PFSK-1 (cell line): ENCODE data around the gene AUH.

ENCODE experiments used
- POLR2AphosphoS5 ChIP-seq: IDR thresholded peaks from 2 replicates; pipeline ENCODE4 v1.6.1; 2012; ENCODE audit warnings: low read depth, mild to moderate bottlenecking, control low read depth, low read length, moderate library complexity
- REST ChIP-seq, 2 experiments: IDR thresholded peaks; 2 replicates each; pipeline versions ENCODE4 v1.6.1 to v1.8.0; 2011 to 2012; ENCODE audit warnings: low read depth in 2 of 2, low read length in 2 of 2, control low read depth in 1 of 2, inconsistent platforms in 1 of 2, mild to moderate bottlenecking in 1 of 2, moderate library complexity in 1 of 2; ENCODE audit not compliant: insufficient read depth in 1 of 2
- SIN3A ChIP-seq: IDR thresholded peaks from 2 replicates; pipeline ENCODE4 v1.6.1; 2012; ENCODE audit warnings: mild to moderate bottlenecking, low read length, moderate library complexity, borderline replicate concordance; ENCODE audit not compliant: insufficient read depth
- TAF1 ChIP-seq: IDR thresholded peaks from 2 replicates; pipeline ENCODE4 v1.6.1; 2012; ENCODE audit warnings: low read length, control low read depth, borderline replicate concordance; ENCODE audit not compliant: insufficient read depth

- TF ChIP-seq POLR2AphosphoS5 (no peak), REST (IDR thresholded peaks at IDR 0.05; ENCODE audit: insufficient read depth in 1 of 2, low read depth in 2 of 2, low read length in 2 of 2) (no peak), SIN3A (no peak), TAF1 (no peak)
These were observed 2.3 kb upstream of the AUH start for GRCh38 chr9:91364005-91364404.
